Transverse colon (tissue), 3 donors: ENCODE data around the gene AOX1.

ENCODE experiments used
- CTCF ChIP-seq, 5 experiments: fragments of 200-600 bp in 3 of 5; fragments of 450-650 bp in 2 of 5; sonication (generic) in 3 of 5; IDR thresholded peaks; 1 replicate in 2 of 5; 2 replicates in 3 of 5; pipeline ENCODE4 v1.5.1; 2016 to 2017; ENCODE audit warnings: antibody characterized with exemption in 5 of 5, inconsistent platforms in 3 of 5, mild to moderate bottlenecking in 2 of 5, moderate library complexity in 1 of 5
- EP300 ChIP-seq: sonication (generic); formaldehyde crosslinking; IDR thresholded peaks from one replicate; pipeline ENCODE4 v1.6.1; 2017; ENCODE audit warnings: antibody characterized with exemption, low read depth

DNA sequence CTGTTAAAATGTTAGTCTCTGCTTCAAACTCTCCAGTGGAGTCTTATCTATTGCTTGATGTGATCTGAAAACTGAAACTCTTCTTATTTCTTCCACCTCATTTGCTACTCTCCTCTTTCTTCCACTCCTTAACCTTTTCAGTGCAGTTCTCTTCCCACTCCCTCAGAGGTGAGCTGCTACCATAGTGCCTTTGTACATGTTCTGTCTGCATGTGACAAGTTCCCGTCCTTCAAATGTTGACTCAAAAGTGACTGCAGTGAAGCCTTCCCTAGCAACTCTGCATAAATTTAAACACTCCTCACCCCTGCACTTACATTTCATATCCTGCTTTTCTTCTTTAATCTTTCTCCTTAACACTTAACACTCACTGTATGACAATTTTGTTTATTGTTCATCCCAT lies 47.7 kb upstream of the AOX1 start:
- TF ChIP-seq CTCF (IDR thresholded peaks at IDR 0.05) (no peak), EP300 (no peak)
